GM12891 (cell line): Measurements from ENCODE around the gene SMYD3.

Experiments used
- PAX5 ChIP-seq: IDR thresholded peaks from 2 replicates; pipeline ENCODE4 v1.6.1; 2011; ENCODE audit warnings: low read length, moderate library complexity, mild to moderate bottlenecking; ENCODE audit not compliant: insufficient read depth, severe bottlenecking
- POLR2A ChIP-seq: IDR thresholded peaks from 2 replicates; pipeline ENCODE4 v1.6.1; 2011; ENCODE audit warnings: low read depth, low read length, control low read depth
- POLR2AphosphoS5 ChIP-seq: IDR thresholded peaks from 2 replicates; pipeline ENCODE4 v1.6.1; 2011; ENCODE audit warnings: low read depth, low read length, control low read depth
- SPI1 ChIP-seq: IDR thresholded peaks from 2 replicates; pipeline ENCODE4 v1.6.1; 2011; ENCODE audit warnings: low read depth, low read length, control low read depth
- TAF1 ChIP-seq: IDR thresholded peaks from 2 replicates; pipeline ENCODE4 v1.6.1; 2011; ENCODE audit warnings: low read depth, low read length, control low read depth

- TF ChIP-seq POLR2A, result no peak
- TF ChIP-seq POLR2AphosphoS5, result no peak
- TF ChIP-seq SPI1, result no peak
- no peak for TF ChIP-seq TAF1
- no peak for TF ChIP-seq PAX5
Measured at GRCh38 chr1:246434335-246434734, 72.7 kb downstream of the SMYD3 start.
